ENCODE measurements around the gene MOG. TPM values are rescaled to one million over a fixed set of nuclear protein-coding genes. Genes with fewer than 3 reads are reported as not detected.

MOG gene
- polyA plus RNA-seq, 1 of the 3 experiments (the other 2 are of a cell fraction): not detected

- H4K20me1 ChIP-seq (ENCODE audit: insufficient read depth): no peaks in the 10 kb centered on the region
- H3K4me2 ChIP-seq: no peak overlapping the region
- CTCF ChIA-PET: interaction anchor here (0.6 to 8.1 kb wide), 40 partner anchors 10 to 1713 kb away, joined by 3 to 120 read pairs (median 4); partner anchors contain the start of gene GABBR1
- H3K4me1 ChIP-seq (ENCODE audit: control insufficient read depth in 1 of 2, insufficient read depth in 2 of 2, low read depth in 1 of 2, low read length in 1 of 2): peaks cover 0 to 7% of the 10 kb centered on the region in 2 experiments; a peak in 1 of 4 replicates
- H3F3A ChIP-seq (replicated peaks; ENCODE audit: insufficient read depth): no peaks in the 10 kb centered on the region
- H2AFZ ChIP-seq (ENCODE audit: low read depth): no peak overlapping the region
- POLR2A ChIA-PET: no interaction called here
- H3K9ac ChIP-seq: no peak overlapping the region
- no peaks in the 10 kb centered on the region for H3K79me2 ChIP-seq (ENCODE audit: insufficient read depth)
- TF ChIP-seq, protein P1, sequence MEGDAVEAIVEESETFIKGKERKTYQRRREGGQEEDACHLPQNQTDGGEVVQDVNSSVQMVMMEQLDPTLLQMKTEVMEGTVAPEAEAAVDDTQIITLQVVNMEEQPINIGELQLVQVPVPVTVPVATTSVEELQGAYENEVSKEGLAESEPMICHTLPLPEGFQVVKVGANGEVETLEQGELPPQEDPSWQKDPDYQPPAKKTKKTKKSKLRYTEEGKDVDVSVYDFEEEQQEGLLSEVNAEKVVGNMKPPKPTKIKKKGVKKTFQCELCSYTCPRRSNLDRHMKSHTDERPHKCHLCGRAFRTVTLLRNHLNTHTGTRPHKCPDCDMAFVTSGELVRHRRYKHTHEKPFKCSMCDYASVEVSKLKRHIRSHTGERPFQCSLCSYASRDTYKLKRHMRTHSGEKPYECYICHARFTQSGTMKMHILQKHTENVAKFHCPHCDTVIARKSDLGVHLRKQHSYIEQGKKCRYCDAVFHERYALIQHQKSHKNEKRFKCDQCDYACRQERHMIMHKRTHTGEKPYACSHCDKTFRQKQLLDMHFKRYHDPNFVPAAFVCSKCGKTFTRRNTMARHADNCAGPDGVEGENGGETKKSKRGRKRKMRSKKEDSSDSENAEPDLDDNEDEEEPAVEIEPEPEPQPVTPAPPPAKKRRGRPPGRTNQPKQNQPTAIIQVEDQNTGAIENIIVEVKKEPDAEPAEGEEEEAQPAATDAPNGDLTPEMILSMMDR (IDR thresholded peaks at IDR 0.05): peak; percentile 85
- TF ChIP-seq RAD21 (IDR thresholded peaks at IDR 0.05; ENCODE audit: low read length): peak; percentile 40
- peak; percentile 73 for TF ChIP-seq RFX5 (IDR thresholded peaks at IDR 0.05; ENCODE audit: low read length)
- TF ChIP-seq MXI1 (IDR thresholded peaks at IDR 0.05; ENCODE audit: low read depth, low read length): no peak
- TF ChIP-seq SMC3 (IDR thresholded peaks at IDR 0.05; ENCODE audit: low read depth, low read length): peak; percentile 3; the same call in 1 of the 2 replicates
- no peak for TF ChIP-seq TEAD4 (IDR thresholded peaks at IDR 0.05; ENCODE audit: borderline replicate concordance, insufficient read depth)
- WGBS (ENCODE audit: low lambda C conversion rate): 4% methylated on average over 8 of the region's 8 CpGs
- H3K27me3 ChIP-seq (ENCODE audit: insufficient read depth): peaks cover 21% of the 10 kb centered on the region
- no peaks in the 10 kb centered on the region for H3K9me2 ChIP-seq
- no peak overlapping the region for H3K27ac ChIP-seq (ENCODE audit: low read depth in 2 of 2, low read length in 1 of 2)
- DNase-seq: peak; percentile 62
- no peak overlapping the region; a peak in 1 of 4 replicates for H3K4me3 ChIP-seq (ENCODE audit: low read depth in 2 of 2, low read length in 1 of 2)
- H3K36me3 ChIP-seq (replicated peaks in 1 of 2; ENCODE audit: control insufficient read depth in 1 of 2, insufficient read depth in 2 of 2, low read length in 1 of 2): no peaks in the 10 kb centered on the region
- H3K9me3 ChIP-seq: no peaks in the 10 kb centered on the region
Measured at GRCh38 chr6:29653452-29654038, 3.3 kb upstream of the MOG start.

GRCh38 chr6:29655658-29656057 is 1.2 kb upstream of the MOG start:
- Histone ChIP-seq H3K9me2 (no peaks in the 10 kb centered on the region), H2AFZ (ENCODE audit: low read depth) (no peak overlapping the region), H3K27me3 (ENCODE audit: insufficient read depth) (peaks cover 36% of the 10 kb centered on the region), H3K9ac (no peak overlapping the region), H4K20me1 (ENCODE audit: insufficient read depth) (no peaks in the 10 kb centered on the region), H3K4me1 (ENCODE audit: control insufficient read depth in 1 of 2, insufficient read depth in 2 of 2, low read depth in 1 of 2, low read length in 1 of 2) (no peaks in the 10 kb centered on the region), H3K36me3 (replicated peaks in 1 of 2; ENCODE audit: control insufficient read depth in 1 of 2, insufficient read depth in 2 of 2, low read length in 1 of 2) (no peaks in the 10 kb centered on the region), H3K27ac (ENCODE audit: low read depth in 2 of 2, low read length in 1 of 2) (no peak overlapping the region), H3K79me2 (ENCODE audit: insufficient read depth) (no peaks in the 10 kb centered on the region), H3K9me3 (no peaks in the 10 kb centered on the region), H3K4me2 (no peak overlapping the region), H3F3A (replicated peaks; ENCODE audit: insufficient read depth) (no peaks in the 10 kb centered on the region), H3K4me3 (ENCODE audit: low read depth in 2 of 2, low read length in 1 of 2) (no peak overlapping the region)
- TF ChIP-seq SMC3 (IDR thresholded peaks at IDR 0.05; ENCODE audit: low read depth, low read length) (no peak), ELF1 (IDR thresholded peaks at IDR 0.05) (no peak), EZH2phosphoT487 (IDR thresholded peaks at IDR 0.05; ENCODE audit: borderline replicate concordance, low read depth) (no peak), CHD2 (IDR thresholded peaks at IDR 0.05; ENCODE audit: low read length, partially characterized antibody) (no peak)
- TF ChIP-seq, protein P2, sequence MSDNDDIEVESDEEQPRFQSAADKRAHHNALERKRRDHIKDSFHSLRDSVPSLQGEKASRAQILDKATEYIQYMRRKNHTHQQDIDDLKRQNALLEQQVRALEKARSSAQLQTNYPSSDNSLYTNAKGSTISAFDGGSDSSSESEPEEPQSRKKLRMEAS (IDR thresholded peaks at IDR 0.05; ENCODE audit: low read depth): no peak
- TF ChIP-seq, protein P3, sequence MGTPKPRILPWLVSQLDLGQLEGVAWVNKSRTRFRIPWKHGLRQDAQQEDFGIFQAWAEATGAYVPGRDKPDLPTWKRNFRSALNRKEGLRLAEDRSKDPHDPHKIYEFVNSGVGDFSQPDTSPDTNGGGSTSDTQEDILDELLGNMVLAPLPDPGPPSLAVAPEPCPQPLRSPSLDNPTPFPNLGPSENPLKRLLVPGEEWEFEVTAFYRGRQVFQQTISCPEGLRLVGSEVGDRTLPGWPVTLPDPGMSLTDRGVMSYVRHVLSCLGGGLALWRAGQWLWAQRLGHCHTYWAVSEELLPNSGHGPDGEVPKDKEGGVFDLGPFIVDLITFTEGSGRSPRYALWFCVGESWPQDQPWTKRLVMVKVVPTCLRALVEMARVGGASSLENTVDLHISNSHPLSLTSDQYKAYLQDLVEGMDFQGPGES (IDR thresholded peaks at IDR 0.05; ENCODE audit: low read depth, low read length): no peak
- 35% methylated on average over 6 of the region's 6 CpGs for WGBS (ENCODE audit: low lambda C conversion rate)
- POLR2A ChIA-PET: no interaction called here
- CTCF ChIA-PET: interaction anchor here (3.9 to 6.5 kb wide), 2 partner anchors 29 to 41 kb away, joined by 19 to 79 read pairs; no protein-coding TSS in a partner anchor
- no peak for DNase-seq

All from SK-N-SH (cell line).